ENCODE measurements around the gene C2CD2L.

- TF ChIP-seq CTCF (IDR thresholded peaks at IDR 0.05; ENCODE audit: extremely low read depth in 1 of 2, insufficient read depth in 1 of 2, low read depth in 1 of 2, low read length in 2 of 2) (no peak), POLR2AphosphoS5 (IDR thresholded peaks at IDR 0.05; ENCODE audit: insufficient read depth, low read depth, low read length) (no peak), MYC (IDR thresholded peaks at IDR 0.05; ENCODE audit: low read depth, low read length) (no peak)
These were observed 14.9 kb upstream of the C2CD2L start for GRCh38 chr11:119091966-119092879.
